Fibroblast of the aortic adventitia (primary cell): Measurements from ENCODE around the gene EZH1. TPM values are rescaled to one million over a fixed set of nuclear protein-coding genes. Genes with fewer than 3 reads are reported as not detected.

Experiments used
- DNase-seq: peaks from one replicate; pipeline ENCODE4 v3.0.0-alpha.2; 2010; ENCODE audit warnings: low read depth
- H3K4me3 ChIP-seq: 2 replicates; pipeline ENCODE4 v1.5.1; 2011; ENCODE audit warnings: low read depth, mild to moderate bottlenecking, control low read depth, low read length, moderate library complexity
- CTCF ChIP-seq: IDR thresholded peaks from 2 replicates; pipeline ENCODE4 v1.5.1; 2011; ENCODE audit warnings: mild to moderate bottlenecking, low read length, control low read depth, inconsistent platforms; ENCODE audit not compliant: insufficient read depth
- total RNA-seq: library from RNA; depleted of rRNA; stranded (reverse); fragments of >200 nt; gene quantifications from 2 replicates; pipeline ENCODE4 v1.2.3, GENCODE V29; 2012; ENCODE audit warnings: low replicate concordance

The EZH1 gene
- total RNA-seq: 26.7 and 31.4 TPM in 2 replicates

- no peak for TF ChIP-seq CTCF
- peak; percentile 85 for DNase-seq
- H3K4me3 ChIP-seq: peak within 1 kb of the TSS; percentile 86
Measured at GRCh38 chr17:42744806-42745617, at the start of gene EZH1. EZH1 (minus strand) TSS chr17:42745040; CDS start chr17:42728941, 16,099 bp downstream.

GRCh38 chr17:42792545-42792944 is 47.7 kb upstream of the EZH1 start:
- DNase-seq: no peak
- no peak for TF ChIP-seq CTCF
- H3K4me3 ChIP-seq: no peak overlapping the region

- DNase-seq: no peak
- no peak overlapping the region for H3K4me3 ChIP-seq
- no peak for TF ChIP-seq CTCF
Measured at GRCh38 chr17:42791948-42792347, 47.1 kb upstream of the EZH1 start.

GRCh38 chr17:42787266-42787665 is 42.4 kb upstream of the EZH1 start:
- TF ChIP-seq CTCF: no peak
- no peak overlapping the region for H3K4me3 ChIP-seq
- DNase-seq: no peak

GRCh38 chr17:42784811-42785592 is 40.2 kb upstream of the EZH1 start:
- no peak for DNase-seq

GRCh38 chr17:42784409-42784808 is 39.6 kb upstream of the EZH1 start:
- no peak overlapping the region for H3K4me3 ChIP-seq
- no peak for DNase-seq
- TF ChIP-seq CTCF: no peak

More at GRCh38 chr17:42784811-42785592, 40.2 kb upstream of the EZH1 start:
- no peak for TF ChIP-seq CTCF
- H3K4me3 ChIP-seq: no peak overlapping the region
